ENCODE data around the gene MED17.

MED17 gene

DNA sequence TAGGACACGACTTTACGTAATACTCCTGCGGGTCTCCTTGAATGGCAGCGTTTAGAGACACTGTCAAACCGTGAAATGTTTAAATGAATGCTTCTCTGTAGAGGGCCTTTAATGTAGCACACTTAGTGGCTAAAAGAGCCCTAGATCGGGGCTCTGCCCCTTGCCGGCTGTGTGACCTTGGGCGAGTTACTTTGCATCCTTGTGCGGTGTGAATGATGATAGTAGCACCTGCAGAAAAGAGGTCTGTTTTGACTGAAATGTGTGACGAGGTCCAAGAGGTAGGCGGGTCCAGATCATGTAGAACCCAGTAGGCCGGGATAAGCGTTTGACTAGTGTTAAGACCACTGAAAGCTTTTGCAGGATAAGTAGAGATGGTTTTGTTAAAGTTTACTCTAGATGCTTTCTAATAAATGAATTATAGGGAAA lies 866 bp downstream of the MED17 start:
- TF ChIP-seq, protein P1, sequence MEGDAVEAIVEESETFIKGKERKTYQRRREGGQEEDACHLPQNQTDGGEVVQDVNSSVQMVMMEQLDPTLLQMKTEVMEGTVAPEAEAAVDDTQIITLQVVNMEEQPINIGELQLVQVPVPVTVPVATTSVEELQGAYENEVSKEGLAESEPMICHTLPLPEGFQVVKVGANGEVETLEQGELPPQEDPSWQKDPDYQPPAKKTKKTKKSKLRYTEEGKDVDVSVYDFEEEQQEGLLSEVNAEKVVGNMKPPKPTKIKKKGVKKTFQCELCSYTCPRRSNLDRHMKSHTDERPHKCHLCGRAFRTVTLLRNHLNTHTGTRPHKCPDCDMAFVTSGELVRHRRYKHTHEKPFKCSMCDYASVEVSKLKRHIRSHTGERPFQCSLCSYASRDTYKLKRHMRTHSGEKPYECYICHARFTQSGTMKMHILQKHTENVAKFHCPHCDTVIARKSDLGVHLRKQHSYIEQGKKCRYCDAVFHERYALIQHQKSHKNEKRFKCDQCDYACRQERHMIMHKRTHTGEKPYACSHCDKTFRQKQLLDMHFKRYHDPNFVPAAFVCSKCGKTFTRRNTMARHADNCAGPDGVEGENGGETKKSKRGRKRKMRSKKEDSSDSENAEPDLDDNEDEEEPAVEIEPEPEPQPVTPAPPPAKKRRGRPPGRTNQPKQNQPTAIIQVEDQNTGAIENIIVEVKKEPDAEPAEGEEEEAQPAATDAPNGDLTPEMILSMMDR (IDR thresholded peaks at IDR 0.05), result no peak
- H3K4me3 ChIP-seq (ENCODE audit: low read depth in 1 of 2, low read length in 1 of 2), result peak overlapping the region; percentile 90 to 95
- peaks cover 24 to 27% of the 10 kb centered on the region in 2 experiments for H3K4me1 ChIP-seq (ENCODE audit: control insufficient read depth in 1 of 2, insufficient read depth in 1 of 2, low read depth in 1 of 2, low read length in 1 of 2)
- no peaks in the 10 kb centered on the region for H3K27me3 ChIP-seq
- H3K36me3 ChIP-seq, result peaks cover 11% of the 10 kb centered on the region
- H3K27ac ChIP-seq, result peak overlapping the region; percentile 92
- H3K9me3 ChIP-seq, result no peaks in the 10 kb centered on the region

DNA sequence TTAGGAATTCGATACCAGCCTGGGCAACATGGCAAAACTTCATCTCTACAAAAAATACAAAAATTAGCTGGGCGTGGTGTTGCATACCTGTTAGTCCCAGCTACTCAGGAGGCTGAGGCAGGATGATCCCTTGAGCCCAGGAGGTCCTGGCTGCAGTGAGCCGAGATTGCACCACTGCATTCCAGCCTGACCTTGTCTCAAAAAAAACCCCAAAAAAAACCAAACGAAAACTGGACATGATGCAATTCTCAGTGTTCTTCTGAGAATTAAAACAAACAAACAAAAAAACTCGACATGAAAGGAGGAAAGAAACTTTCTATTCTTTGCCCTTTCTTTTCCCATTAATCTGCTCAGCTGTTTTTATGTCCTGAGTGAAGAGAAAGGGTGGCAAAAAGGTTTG lies 7.4 kb downstream of the MED17 start:
- H3K9me3 ChIP-seq, result no peaks in the 10 kb centered on the region
- no peak overlapping the region for H3K27ac ChIP-seq
- no peaks in the 10 kb centered on the region for H3K27me3 ChIP-seq
- TF ChIP-seq, protein P1 (IDR thresholded peaks at IDR 0.05), result no peak
- H3K4me1 ChIP-seq (ENCODE audit: control insufficient read depth in 1 of 2, insufficient read depth in 1 of 2, low read depth in 1 of 2, low read length in 1 of 2), result peaks cover 0 to 2% of the 10 kb centered on the region in 2 experiments
- H3K36me3 ChIP-seq, result peaks cover 74% of the 10 kb centered on the region
- H3K4me3 ChIP-seq (ENCODE audit: low read depth in 1 of 2, low read length in 1 of 2), result no peak overlapping the region

DNA sequence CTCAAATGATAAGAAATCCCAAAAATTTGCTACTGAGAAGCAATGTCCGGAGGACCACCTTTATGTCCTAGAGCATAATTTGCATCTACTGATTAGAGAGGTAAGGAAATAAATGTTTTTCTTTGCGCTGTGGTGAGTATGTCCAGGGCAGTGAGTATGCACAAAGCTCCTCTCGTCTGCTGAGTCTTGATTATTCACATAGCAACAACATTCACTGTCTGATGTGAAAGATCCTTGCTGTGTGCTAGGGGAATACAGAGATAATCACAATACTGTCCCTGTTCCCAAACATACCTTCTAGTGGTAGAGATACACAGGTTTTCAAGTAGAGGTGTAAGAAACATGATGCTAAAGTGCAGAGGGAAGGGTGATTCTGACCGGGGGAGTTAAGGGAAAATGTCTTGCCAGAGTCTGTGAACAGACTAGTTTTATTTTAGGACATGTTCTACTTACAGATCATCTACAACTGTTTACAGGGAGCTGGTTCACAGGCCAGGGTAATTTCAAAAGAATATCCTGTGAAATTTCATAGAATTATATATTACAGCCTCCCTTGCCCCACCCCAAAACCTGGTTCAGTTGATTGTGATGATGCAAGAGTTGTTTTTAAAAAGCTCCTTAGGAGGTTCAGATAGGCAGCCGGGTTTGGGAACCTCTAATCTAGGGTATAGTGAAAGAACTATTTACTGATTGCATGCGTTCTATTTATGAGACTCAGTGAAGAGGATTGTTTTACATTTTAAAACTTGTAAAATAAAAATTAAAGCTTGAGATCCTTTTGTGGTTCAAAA lies 12.6 kb downstream of the MED17 start:
- H3K27me3 ChIP-seq, result no peaks in the 10 kb centered on the region
- H3K4me1 ChIP-seq (ENCODE audit: control insufficient read depth in 1 of 2, insufficient read depth in 1 of 2, low read depth in 1 of 2, low read length in 1 of 2), result no peaks in the 10 kb centered on the region
- no peak overlapping the region for H3K27ac ChIP-seq
- TF ChIP-seq, protein P1 (IDR thresholded peaks at IDR 0.05), result no peak
- H3K9me3 ChIP-seq, result no peaks in the 10 kb centered on the region
- H3K36me3 ChIP-seq, result peaks cover 95% of the 10 kb centered on the region
- no peak overlapping the region for H3K4me3 ChIP-seq (ENCODE audit: low read depth in 1 of 2, low read length in 1 of 2)

DNA sequence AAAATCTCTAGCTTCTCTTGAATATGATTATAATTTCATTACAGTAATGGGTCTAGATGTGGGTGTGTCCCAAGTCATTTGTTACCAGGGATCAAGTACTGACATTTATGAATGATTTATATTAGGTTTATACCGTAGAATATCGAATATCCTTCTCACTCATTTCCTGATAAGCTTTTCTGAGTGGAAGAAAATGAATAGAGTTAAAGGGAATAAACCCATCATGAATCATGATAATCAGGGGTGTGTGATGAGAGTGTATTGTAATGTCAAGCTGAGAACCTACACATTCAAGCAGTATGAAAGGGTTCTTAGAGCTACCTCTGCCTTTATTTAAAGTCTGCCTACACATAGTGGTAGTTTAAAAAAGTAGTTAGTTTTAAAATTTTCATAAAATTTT lies 17.3 kb downstream of the MED17 start:
- Histone ChIP-seq H3K9me3 (no peaks in the 10 kb centered on the region), H3K4me3 (ENCODE audit: low read depth in 1 of 2, low read length in 1 of 2) (no peak overlapping the region), H3K36me3 (peaks cover 95% of the 10 kb centered on the region), H3K27ac (no peak overlapping the region), H3K27me3 (no peaks in the 10 kb centered on the region), H3K4me1 (ENCODE audit: control insufficient read depth in 1 of 2, insufficient read depth in 1 of 2, low read depth in 1 of 2, low read length in 1 of 2) (no peaks in the 10 kb centered on the region)
- TF ChIP-seq, protein P1 (IDR thresholded peaks at IDR 0.05), result no peak

DNA sequence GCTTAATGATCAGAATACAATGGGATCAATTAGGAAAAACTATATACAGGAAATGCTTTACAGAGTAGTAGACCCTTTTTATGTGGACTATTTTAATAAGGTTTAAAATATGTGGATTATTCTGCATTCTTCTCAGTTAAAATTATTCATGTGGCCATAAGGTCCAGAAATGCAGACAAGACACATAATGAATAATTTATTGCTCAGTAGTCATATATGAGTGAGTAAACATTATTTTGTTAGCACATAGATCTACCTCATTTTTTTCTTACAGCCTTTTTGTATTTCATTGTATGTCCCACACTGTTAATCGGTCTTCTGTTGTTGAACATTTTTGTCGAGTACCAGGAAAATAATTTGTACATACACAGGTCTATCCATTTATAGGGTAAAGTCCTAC lies 20.8 kb downstream of the MED17 start:
- Histone ChIP-seq H3K36me3 (peaks cover 94% of the 10 kb centered on the region), H3K4me1 (ENCODE audit: control insufficient read depth in 1 of 2, insufficient read depth in 1 of 2, low read depth in 1 of 2, low read length in 1 of 2) (no peaks in the 10 kb centered on the region), H3K27ac (no peak overlapping the region), H3K27me3 (no peaks in the 10 kb centered on the region), H3K9me3 (no peaks in the 10 kb centered on the region), H3K4me3 (ENCODE audit: low read depth in 1 of 2, low read length in 1 of 2) (no peak overlapping the region)
- TF ChIP-seq, protein P1 (IDR thresholded peaks at IDR 0.05), result no peak

Data from neutrophil (primary cell).